ENCODE data around the gene NATD1. TPM values are rescaled to one million over a fixed set of nuclear protein-coding genes. Genes with fewer than 3 reads are reported as not detected.

NATD1 gene
- polyA plus RNA-seq, 1 of the 3 experiments (the other 2 are of a cell fraction), result 3.9 TPM

DNA sequence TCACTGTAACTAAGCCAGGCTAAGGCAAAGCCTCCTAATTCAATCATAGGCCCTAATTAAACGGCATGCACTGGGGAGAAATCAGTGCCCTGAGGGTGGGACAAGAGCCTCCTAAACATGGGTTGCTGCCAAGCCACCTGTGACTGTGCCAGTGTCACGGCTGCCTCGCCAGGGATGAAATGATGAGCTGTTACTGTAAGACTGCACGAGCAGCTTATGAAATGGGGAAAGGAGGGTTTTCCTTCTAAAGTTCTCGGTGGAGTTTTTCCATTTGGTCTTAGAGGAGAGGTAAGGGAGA, 52.0 kb downstream of the NATD1 start:
- H3K9me2 ChIP-seq, result no peaks in the 10 kb centered on the region
- peak; percentile 87 for DNase-seq
- H3K4me2 ChIP-seq, result no peak overlapping the region
- ChIA-PET POLR2A (interaction anchor here (0.9 to 1.0 kb wide), 2 partner anchors 11 to 12 kb away, joined by 3 to 4 read pairs; no protein-coding TSS in a partner anchor), CTCF (interaction anchor here (0.8 to 2.5 kb wide), 5 partner anchors 10 to 82 kb away, joined by 3 to 8 read pairs (median 4); no protein-coding TSS in a partner anchor)
- H3K9me3 ChIP-seq, result no peaks in the 10 kb centered on the region
- no peak overlapping the region for H3K4me3 ChIP-seq (ENCODE audit: low read depth in 2 of 2, low read length in 1 of 2)
- H3K79me2 ChIP-seq (ENCODE audit: insufficient read depth), result peaks cover 97% of the 10 kb centered on the region
- WGBS (ENCODE audit: low lambda C conversion rate), result 45% methylated on average over 5 of the region's 5 CpGs
- peaks cover 86% of the 10 kb centered on the region for H4K20me1 ChIP-seq (ENCODE audit: insufficient read depth)
- no peak overlapping the region for H2AFZ ChIP-seq (ENCODE audit: low read depth)
- no peaks in the 10 kb centered on the region for H3K27me3 ChIP-seq (ENCODE audit: insufficient read depth)
- peaks cover 4 to 12% of the 10 kb centered on the region in 2 experiments for H3K36me3 ChIP-seq (replicated peaks in 1 of 2; ENCODE audit: control insufficient read depth in 1 of 2, insufficient read depth in 2 of 2, low read length in 1 of 2)
- H3F3A ChIP-seq (replicated peaks; ENCODE audit: insufficient read depth), result no peaks in the 10 kb centered on the region
- H3K9ac ChIP-seq, result no peak overlapping the region
- no peak overlapping the region for H3K27ac ChIP-seq (ENCODE audit: low read depth in 2 of 2, low read length in 1 of 2)
- peaks cover 0 to 19% of the 10 kb centered on the region in 2 experiments; a peak in 1 of 4 replicates for H3K4me1 ChIP-seq (ENCODE audit: control insufficient read depth in 1 of 2, insufficient read depth in 2 of 2, low read depth in 1 of 2, low read length in 1 of 2)
- TF ChIP-seq SIN3A (IDR thresholded peaks at IDR 0.05; ENCODE audit: borderline replicate concordance, low read depth, low read length), result no peak
- TF ChIP-seq, protein P1, sequence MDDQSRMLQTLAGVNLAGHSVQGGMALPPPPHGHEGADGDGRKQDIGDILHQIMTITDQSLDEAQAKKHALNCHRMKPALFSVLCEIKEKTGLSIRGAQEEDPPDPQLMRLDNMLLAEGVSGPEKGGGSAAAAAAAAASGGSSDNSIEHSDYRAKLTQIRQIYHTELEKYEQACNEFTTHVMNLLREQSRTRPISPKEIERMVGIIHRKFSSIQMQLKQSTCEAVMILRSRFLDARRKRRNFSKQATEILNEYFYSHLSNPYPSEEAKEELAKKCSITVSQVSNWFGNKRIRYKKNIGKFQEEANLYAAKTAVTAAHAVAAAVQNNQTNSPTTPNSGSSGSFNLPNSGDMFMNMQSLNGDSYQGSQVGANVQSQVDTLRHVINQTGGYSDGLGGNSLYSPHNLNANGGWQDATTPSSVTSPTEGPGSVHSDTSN (IDR thresholded peaks at IDR 0.05), result no peak
- TF ChIP-seq TAF1 (IDR thresholded peaks at IDR 0.05; ENCODE audit: borderline replicate concordance, low read depth, low read length), result no peak
- no peak for TF ChIP-seq SMC3 (IDR thresholded peaks at IDR 0.05; ENCODE audit: low read depth, low read length)
- no peak for TF ChIP-seq MEF2A (IDR thresholded peaks at IDR 0.05; ENCODE audit: borderline replicate concordance, low read depth)
- TF ChIP-seq NFIC (IDR thresholded peaks at IDR 0.05; ENCODE audit: borderline replicate concordance), result no peak
- TF ChIP-seq EZH2phosphoT487 (IDR thresholded peaks at IDR 0.05; ENCODE audit: borderline replicate concordance, low read depth), result no peak
- peak; percentile 82 for TF ChIP-seq RCOR1 (IDR thresholded peaks at IDR 0.05; ENCODE audit: low read length)
- peak; percentile 48 for TF ChIP-seq GATA2 (CRISPR knock-in tag; IDR thresholded peaks at IDR 0.05)
- no peak for TF ChIP-seq YY1 (IDR thresholded peaks at IDR 0.05; ENCODE audit: low read depth)
- TF ChIP-seq, protein P2, sequence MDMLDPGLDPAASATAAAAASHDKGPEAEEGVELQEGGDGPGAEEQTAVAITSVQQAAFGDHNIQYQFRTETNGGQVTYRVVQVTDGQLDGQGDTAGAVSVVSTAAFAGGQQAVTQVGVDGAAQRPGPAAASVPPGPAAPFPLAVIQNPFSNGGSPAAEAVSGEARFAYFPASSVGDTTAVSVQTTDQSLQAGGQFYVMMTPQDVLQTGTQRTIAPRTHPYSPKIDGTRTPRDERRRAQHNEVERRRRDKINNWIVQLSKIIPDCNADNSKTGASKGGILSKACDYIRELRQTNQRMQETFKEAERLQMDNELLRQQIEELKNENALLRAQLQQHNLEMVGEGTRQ (IDR thresholded peaks at IDR 0.05; ENCODE audit: borderline replicate concordance, low read depth, low read length), result no peak
- TF ChIP-seq RAD21 (IDR thresholded peaks at IDR 0.05; ENCODE audit: low read length), result no peak
- TF ChIP-seq TEAD4 (IDR thresholded peaks at IDR 0.05; ENCODE audit: borderline replicate concordance, insufficient read depth), result no peak
- no peak for TF ChIP-seq RXRA (IDR thresholded peaks at IDR 0.05; ENCODE audit: borderline replicate concordance, low read depth)
- no peak for TF ChIP-seq FOSL2 (IDR thresholded peaks at IDR 0.05; ENCODE audit: borderline replicate concordance, low read depth)
- TF ChIP-seq FOXM1 (IDR thresholded peaks at IDR 0.05; ENCODE audit: low read depth), result no peak
- peak in 1 of 2 experiments; percentile 60; a peak in 1 of 4 replicates for TF ChIP-seq EP300 (IDR thresholded peaks at IDR 0.05; ENCODE audit: borderline replicate concordance in 1 of 2, low read depth in 1 of 2, low read length in 1 of 2)
- TF ChIP-seq, protein P3, sequence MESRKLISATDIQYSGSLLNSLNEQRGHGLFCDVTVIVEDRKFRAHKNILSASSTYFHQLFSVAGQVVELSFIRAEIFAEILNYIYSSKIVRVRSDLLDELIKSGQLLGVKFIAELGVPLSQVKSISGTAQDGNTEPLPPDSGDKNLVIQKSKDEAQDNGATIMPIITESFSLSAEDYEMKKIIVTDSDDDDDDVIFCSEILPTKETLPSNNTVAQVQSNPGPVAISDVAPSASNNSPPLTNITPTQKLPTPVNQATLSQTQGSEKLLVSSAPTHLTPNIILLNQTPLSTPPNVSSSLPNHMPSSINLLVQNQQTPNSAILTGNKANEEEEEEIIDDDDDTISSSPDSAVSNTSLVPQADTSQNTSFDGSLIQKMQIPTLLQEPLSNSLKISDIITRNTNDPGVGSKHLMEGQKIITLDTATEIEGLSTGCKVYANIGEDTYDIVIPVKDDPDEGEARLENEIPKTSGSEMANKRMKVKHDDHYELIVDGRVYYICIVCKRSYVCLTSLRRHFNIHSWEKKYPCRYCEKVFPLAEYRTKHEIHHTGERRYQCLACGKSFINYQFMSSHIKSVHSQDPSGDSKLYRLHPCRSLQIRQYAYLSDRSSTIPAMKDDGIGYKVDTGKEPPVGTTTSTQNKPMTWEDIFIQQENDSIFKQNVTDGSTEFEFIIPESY (IDR thresholded peaks at IDR 0.05; ENCODE audit: borderline replicate concordance, low read depth), result no peak
- TF ChIP-seq FOXJ3 (CRISPR knock-in tag; IDR thresholded peaks at IDR 0.05), result peak; percentile 55; the same call in 1 of the 2 replicates
- TF ChIP-seq MXI1 (IDR thresholded peaks at IDR 0.05; ENCODE audit: low read depth, low read length), result peak; percentile 41; the same call in 1 of the 2 replicates
- TF ChIP-seq, protein P4, sequence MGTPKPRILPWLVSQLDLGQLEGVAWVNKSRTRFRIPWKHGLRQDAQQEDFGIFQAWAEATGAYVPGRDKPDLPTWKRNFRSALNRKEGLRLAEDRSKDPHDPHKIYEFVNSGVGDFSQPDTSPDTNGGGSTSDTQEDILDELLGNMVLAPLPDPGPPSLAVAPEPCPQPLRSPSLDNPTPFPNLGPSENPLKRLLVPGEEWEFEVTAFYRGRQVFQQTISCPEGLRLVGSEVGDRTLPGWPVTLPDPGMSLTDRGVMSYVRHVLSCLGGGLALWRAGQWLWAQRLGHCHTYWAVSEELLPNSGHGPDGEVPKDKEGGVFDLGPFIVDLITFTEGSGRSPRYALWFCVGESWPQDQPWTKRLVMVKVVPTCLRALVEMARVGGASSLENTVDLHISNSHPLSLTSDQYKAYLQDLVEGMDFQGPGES (IDR thresholded peaks at IDR 0.05; ENCODE audit: low read depth, low read length), result no peak
- no peak for TF ChIP-seq TCF12 (IDR thresholded peaks at IDR 0.05)
- TF ChIP-seq, protein P5, sequence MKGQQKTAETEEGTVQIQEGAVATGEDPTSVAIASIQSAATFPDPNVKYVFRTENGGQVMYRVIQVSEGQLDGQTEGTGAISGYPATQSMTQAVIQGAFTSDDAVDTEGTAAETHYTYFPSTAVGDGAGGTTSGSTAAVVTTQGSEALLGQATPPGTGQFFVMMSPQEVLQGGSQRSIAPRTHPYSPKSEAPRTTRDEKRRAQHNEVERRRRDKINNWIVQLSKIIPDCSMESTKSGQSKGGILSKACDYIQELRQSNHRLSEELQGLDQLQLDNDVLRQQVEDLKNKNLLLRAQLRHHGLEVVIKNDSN (IDR thresholded peaks at IDR 0.05; ENCODE audit: borderline replicate concordance, low read depth), result no peak
- no peak for TF ChIP-seq JUND (IDR thresholded peaks at IDR 0.05)
- TF ChIP-seq, protein P6, sequence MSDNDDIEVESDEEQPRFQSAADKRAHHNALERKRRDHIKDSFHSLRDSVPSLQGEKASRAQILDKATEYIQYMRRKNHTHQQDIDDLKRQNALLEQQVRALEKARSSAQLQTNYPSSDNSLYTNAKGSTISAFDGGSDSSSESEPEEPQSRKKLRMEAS (IDR thresholded peaks at IDR 0.05; ENCODE audit: low read depth), result no peak
- TF ChIP-seq CHD2 (IDR thresholded peaks at IDR 0.05; ENCODE audit: low read length, partially characterized antibody), result peak; percentile 41
- no peak for TF ChIP-seq ELF1 (IDR thresholded peaks at IDR 0.05)
- TF ChIP-seq, protein P7, sequence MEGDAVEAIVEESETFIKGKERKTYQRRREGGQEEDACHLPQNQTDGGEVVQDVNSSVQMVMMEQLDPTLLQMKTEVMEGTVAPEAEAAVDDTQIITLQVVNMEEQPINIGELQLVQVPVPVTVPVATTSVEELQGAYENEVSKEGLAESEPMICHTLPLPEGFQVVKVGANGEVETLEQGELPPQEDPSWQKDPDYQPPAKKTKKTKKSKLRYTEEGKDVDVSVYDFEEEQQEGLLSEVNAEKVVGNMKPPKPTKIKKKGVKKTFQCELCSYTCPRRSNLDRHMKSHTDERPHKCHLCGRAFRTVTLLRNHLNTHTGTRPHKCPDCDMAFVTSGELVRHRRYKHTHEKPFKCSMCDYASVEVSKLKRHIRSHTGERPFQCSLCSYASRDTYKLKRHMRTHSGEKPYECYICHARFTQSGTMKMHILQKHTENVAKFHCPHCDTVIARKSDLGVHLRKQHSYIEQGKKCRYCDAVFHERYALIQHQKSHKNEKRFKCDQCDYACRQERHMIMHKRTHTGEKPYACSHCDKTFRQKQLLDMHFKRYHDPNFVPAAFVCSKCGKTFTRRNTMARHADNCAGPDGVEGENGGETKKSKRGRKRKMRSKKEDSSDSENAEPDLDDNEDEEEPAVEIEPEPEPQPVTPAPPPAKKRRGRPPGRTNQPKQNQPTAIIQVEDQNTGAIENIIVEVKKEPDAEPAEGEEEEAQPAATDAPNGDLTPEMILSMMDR (IDR thresholded peaks at IDR 0.05), result no peak

All from SK-N-SH (cell line).